SK-N-SH (cell line): ENCODE data around the gene TUBA8. TPM values are rescaled to one million over a fixed set of nuclear protein-coding genes. Genes with fewer than 3 reads are reported as not detected.

Experiments used
- CTCF ChIA-PET: fragments of 300-600, 350-600 bp; formaldehyde crosslinking; extraction: SDS; loops from one replicate; lab custom pipeline; 2021; lab: Yijun Ruan, JAX
- POLR2A ChIA-PET: fragments of 350-600 bp; sonication (Branson Sonifier 250); formaldehyde crosslinking; extraction: SDS; loops from one replicate; lab custom pipeline; 2020; ENCODE audit warnings: antibody characterized with exemption, inconsistent platforms; lab: Yijun Ruan, JAX
- DNase-seq: peaks from one replicate; pipeline ENCODE4 v3.0.0; 2012
- H2AFZ ChIP-seq: fragments of 200-600 bp; sonication (generic); 2 replicates; pipeline ENCODE4 v1.8.1; 2016; ENCODE audit warnings: antibody characterized with exemption, mild to moderate bottlenecking, low read depth
- H3F3A ChIP-seq: fragments of 200-600 bp; sonication (generic); replicated peaks from 2 replicates; pipeline ENCODE3; 2016; ENCODE audit warnings: antibody characterized with exemption, mild to moderate bottlenecking; ENCODE audit not compliant: insufficient read depth
- H3K27ac ChIP-seq, 2 experiments: fragments of 200-500 bp in 1 of 2; fragments of 200-600 bp in 1 of 2; sonication (Bioruptor generic) in 1 of 2; sonication (generic), shearing (Covaris generic) in 1 of 2; 2 replicates each; pipeline versions ENCODE4 v1.5.1 to v1.6.1; 2014 to 2016; ENCODE audit warnings: low read depth in 2 of 2, inconsistent platforms in 1 of 2, low read length in 1 of 2, mild to moderate bottlenecking in 1 of 2, mixed read lengths in 1 of 2
- H3K27me3 ChIP-seq: fragments of 200-600 bp; sonication (generic), shearing (Covaris generic); 2 replicates; pipeline ENCODE4 v1.6.1; 2016; ENCODE audit warnings: mixed run types; ENCODE audit not compliant: insufficient read depth
- H3K36me3 ChIP-seq, 2 experiments: fragments of 200-500 bp in 1 of 2; fragments of 200-600 bp in 1 of 2; sonication (Bioruptor generic) in 1 of 2; sonication (generic) in 1 of 2; replicated peaks in 1 of 2; 2 replicates each; pipeline versions ENCODE3 to v1.5.1; 2014 to 2016; ENCODE audit warnings: low read length in 1 of 2, mild to moderate bottlenecking in 1 of 2; ENCODE audit not compliant: insufficient read depth in 2 of 2, control insufficient read depth in 1 of 2
- H3K4me1 ChIP-seq, 2 experiments: fragments of 200-500 bp in 1 of 2; fragments of 200-600 bp in 1 of 2; sonication (Bioruptor generic) in 1 of 2; sonication (generic), shearing (Covaris generic) in 1 of 2; 2 replicates each; pipeline versions ENCODE4 v1.5.1 to v1.6.1; 2014 to 2016; ENCODE audit warnings: low read depth in 1 of 2, low read length in 1 of 2, mixed run types in 1 of 2; ENCODE audit not compliant: insufficient read depth in 2 of 2, control insufficient read depth in 1 of 2
- H3K4me2 ChIP-seq: fragments of 200-600 bp; sonication (generic), shearing (Covaris generic); 2 replicates; pipeline ENCODE4 v1.6.1; 2017; ENCODE audit warnings: mixed run types
- H3K4me3 ChIP-seq, 2 experiments: fragments of 200-500 bp in 1 of 2; fragments of 200-600 bp in 1 of 2; sonication (Bioruptor generic) in 1 of 2; sonication (generic), shearing (Covaris generic) in 1 of 2; 2 replicates each; pipeline versions ENCODE4 v1.5.1 to v1.8.1; 2014 to 2016; ENCODE audit warnings: low read depth in 2 of 2, inconsistent platforms in 1 of 2, low read length in 1 of 2, mild to moderate bottlenecking in 1 of 2, mixed read lengths in 1 of 2, moderate library complexity in 1 of 2
- H3K79me2 ChIP-seq: fragments of 200-600 bp; sonication (generic); 2 replicates; pipeline ENCODE4 v1.8.1; 2017; ENCODE audit warnings: mild to moderate bottlenecking; ENCODE audit not compliant: insufficient read depth
- H3K9ac ChIP-seq: fragments of 200-600 bp; sonication (generic); 2 replicates; pipeline ENCODE4 v1.6.1; 2017; ENCODE audit warnings: mixed run types
- H3K9me2 ChIP-seq: fragments of 200-600 bp; sonication (generic); 2 replicates; pipeline ENCODE4 v1.6.1; 2017; ENCODE audit warnings: mixed run types
- H3K9me3 ChIP-seq: fragments of 200-600 bp; sonication (generic); 2 replicates; pipeline ENCODE4 v1.6.1; 2017; ENCODE audit warnings: mixed run types, mild to moderate bottlenecking, moderate library complexity
- H4K20me1 ChIP-seq: fragments of 200-600 bp; sonication (generic); 2 replicates; pipeline ENCODE4 v1.6.1; 2017; ENCODE audit warnings: mild to moderate bottlenecking, mixed run types; ENCODE audit not compliant: insufficient read depth
- CHD2 ChIP-seq: fragments of 150-350 bp; IDR thresholded peaks from 2 replicates; pipeline ENCODE4 v1.6.1; 2018; ENCODE audit warnings: low read length; ENCODE audit not compliant: partially characterized antibody
- ELF1 ChIP-seq: IDR thresholded peaks from 2 replicates; pipeline ENCODE4 v1.4.0; 2012
- GABPA ChIP-seq: IDR thresholded peaks from 2 replicates; pipeline ENCODE4 v1.4.0; 2012; ENCODE audit warnings: low read depth, mild to moderate bottlenecking
- GATA2 ChIP-seq: sonication (generic); formaldehyde crosslinking; IDR thresholded peaks from 2 replicates; pipeline ENCODE4 v1.5.0; 2020; ENCODE audit warnings: mild to moderate bottlenecking, missing genetic modification reagents
- MEF2A ChIP-seq: IDR thresholded peaks from 2 replicates; pipeline ENCODE4 v1.4.0; 2012; ENCODE audit warnings: low read depth, borderline replicate concordance
- NFIC ChIP-seq: IDR thresholded peaks from 2 replicates; pipeline ENCODE4 v1.4.0; 2012; ENCODE audit warnings: borderline replicate concordance
- NRF1 ChIP-seq: IDR thresholded peaks from 2 replicates; pipeline ENCODE4 v1.6.1; 2012; ENCODE audit warnings: low read depth, mild to moderate bottlenecking, low read length
- POLR2AphosphoS5 ChIP-seq: IDR thresholded peaks from 2 replicates; pipeline ENCODE4 v1.6.1; 2012; ENCODE audit warnings: low read depth, low read length
- RAD21 ChIP-seq: IDR thresholded peaks from 2 replicates; pipeline ENCODE4 v1.6.1; 2012; ENCODE audit warnings: mild to moderate bottlenecking, low read length
- RCOR1 ChIP-seq: fragments of 150-350 bp; IDR thresholded peaks from 2 replicates; pipeline ENCODE4 v1.6.1; 2017; ENCODE audit warnings: antibody characterized with exemption, low read length
- RFX5 ChIP-seq: IDR thresholded peaks from 2 replicates; pipeline ENCODE4 v1.6.1; 2012; ENCODE audit warnings: mild to moderate bottlenecking, improper control_type of control experiment, low read length
- TAF1 ChIP-seq: IDR thresholded peaks from 2 replicates; pipeline ENCODE4 v1.6.1; 2012; ENCODE audit warnings: low read depth, mild to moderate bottlenecking, low read length, moderate library complexity, borderline replicate concordance
- WGBS: methylation state at CpG from one replicate; pipeline ENCODE4 v1.1.6; 2017; ENCODE audit warnings: low lambda C conversion rate; 5-methylcytosine and 5-hydroxymethylcytosine counted together
- polyA plus RNA-seq, 3 experiments: library from polyadenylated mRNA; depleted of rRNA; stranded (reverse); fragments of >200 nt; gene quantifications; 2 replicates each; pipeline ENCODE4 v1.2.3, GENCODE V29; 2012
- TF ChIP-seq, protein P1 (sequence below): fragments of 150-350 bp; IDR thresholded peaks from 2 replicates; pipeline ENCODE4 v1.6.1; 2017; ENCODE audit warnings: antibody characterized with exemption, low read length, low read depth, borderline replicate concordance
- TF ChIP-seq, protein P2 (sequence below): fragments of 200-600 bp; sonication (generic); IDR thresholded peaks from 2 replicates; pipeline ENCODE4 v1.6.1; 2017; ENCODE audit warnings: antibody characterized with exemption, mild to moderate bottlenecking, moderate library complexity
- TF ChIP-seq, protein P3 (sequence below): IDR thresholded peaks from 2 replicates; pipeline ENCODE4 v1.4.0; 2012; ENCODE audit warnings: low read depth
- TF ChIP-seq, protein P4 (sequence below): IDR thresholded peaks from 2 replicates; pipeline ENCODE4; 2012
- TF ChIP-seq, protein P5 (sequence below): IDR thresholded peaks from 2 replicates; pipeline ENCODE4 v1.4.0; 2012; ENCODE audit warnings: low read depth, borderline replicate concordance
- TF ChIP-seq, protein P6 (sequence below): IDR thresholded peaks from 2 replicates; pipeline ENCODE4 v1.4.0; 2012; ENCODE audit warnings: low read depth, borderline replicate concordance

The TUBA8 gene
- polyA plus RNA-seq, 1 of the 3 experiments (the other 2 are of a cell fraction), result 1.7 TPM

- WGBS, result 85% methylated on average over 15 of the region's 15 CpGs
- CTCF ChIA-PET, result no interaction called here
Measured at GRCh38 chr22:18114976-18115652, 4.5 kb downstream of the TUBA8 start.

GRCh38 chr22:18115906-18116371, 5.3 kb downstream of the TUBA8 start:
- Histone ChIP-seq H3K27ac (no peak overlapping the region), H3K9me3 (no peaks in the 10 kb centered on the region), H3K9ac (no peak overlapping the region), H4K20me1 (no peaks in the 10 kb centered on the region), H3K4me3 (no peak overlapping the region), H3K36me3 (no peaks in the 10 kb centered on the region), H3K9me2 (no peaks in the 10 kb centered on the region), H3K27me3 (no peaks in the 10 kb centered on the region), H3K79me2 (no peaks in the 10 kb centered on the region), H2AFZ (no peak overlapping the region), H3K4me1 (peaks cover 0 to 5% of the 10 kb centered on the region in 2 experiments; a peak in 1 of 4 replicates), H3F3A (no peaks in the 10 kb centered on the region), H3K4me2 (no peak overlapping the region)
- TF ChIP-seq NRF1, result no peak
- TF ChIP-seq, protein P1, sequence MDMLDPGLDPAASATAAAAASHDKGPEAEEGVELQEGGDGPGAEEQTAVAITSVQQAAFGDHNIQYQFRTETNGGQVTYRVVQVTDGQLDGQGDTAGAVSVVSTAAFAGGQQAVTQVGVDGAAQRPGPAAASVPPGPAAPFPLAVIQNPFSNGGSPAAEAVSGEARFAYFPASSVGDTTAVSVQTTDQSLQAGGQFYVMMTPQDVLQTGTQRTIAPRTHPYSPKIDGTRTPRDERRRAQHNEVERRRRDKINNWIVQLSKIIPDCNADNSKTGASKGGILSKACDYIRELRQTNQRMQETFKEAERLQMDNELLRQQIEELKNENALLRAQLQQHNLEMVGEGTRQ, result no peak
- no peak for TF ChIP-seq TAF1
- TF ChIP-seq, protein P2, sequence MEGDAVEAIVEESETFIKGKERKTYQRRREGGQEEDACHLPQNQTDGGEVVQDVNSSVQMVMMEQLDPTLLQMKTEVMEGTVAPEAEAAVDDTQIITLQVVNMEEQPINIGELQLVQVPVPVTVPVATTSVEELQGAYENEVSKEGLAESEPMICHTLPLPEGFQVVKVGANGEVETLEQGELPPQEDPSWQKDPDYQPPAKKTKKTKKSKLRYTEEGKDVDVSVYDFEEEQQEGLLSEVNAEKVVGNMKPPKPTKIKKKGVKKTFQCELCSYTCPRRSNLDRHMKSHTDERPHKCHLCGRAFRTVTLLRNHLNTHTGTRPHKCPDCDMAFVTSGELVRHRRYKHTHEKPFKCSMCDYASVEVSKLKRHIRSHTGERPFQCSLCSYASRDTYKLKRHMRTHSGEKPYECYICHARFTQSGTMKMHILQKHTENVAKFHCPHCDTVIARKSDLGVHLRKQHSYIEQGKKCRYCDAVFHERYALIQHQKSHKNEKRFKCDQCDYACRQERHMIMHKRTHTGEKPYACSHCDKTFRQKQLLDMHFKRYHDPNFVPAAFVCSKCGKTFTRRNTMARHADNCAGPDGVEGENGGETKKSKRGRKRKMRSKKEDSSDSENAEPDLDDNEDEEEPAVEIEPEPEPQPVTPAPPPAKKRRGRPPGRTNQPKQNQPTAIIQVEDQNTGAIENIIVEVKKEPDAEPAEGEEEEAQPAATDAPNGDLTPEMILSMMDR, result no peak
- no peak for TF ChIP-seq CHD2
- TF ChIP-seq, protein P3, sequence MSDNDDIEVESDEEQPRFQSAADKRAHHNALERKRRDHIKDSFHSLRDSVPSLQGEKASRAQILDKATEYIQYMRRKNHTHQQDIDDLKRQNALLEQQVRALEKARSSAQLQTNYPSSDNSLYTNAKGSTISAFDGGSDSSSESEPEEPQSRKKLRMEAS, result no peak
- TF ChIP-seq RCOR1, result no peak
- ChIA-PET POLR2A (no interaction called here), CTCF (no interaction called here)
- no peak for DNase-seq
- 93% methylated on average over 3 of the region's 8 CpGs for WGBS

More at GRCh38 chr22:18114976-18115652, 4.5 kb downstream of the TUBA8 start:
- no peak for TF ChIP-seq GATA2 (CRISPR knock-in tag)
- TF ChIP-seq MEF2A, result no peak
- no peak for TF ChIP-seq NFIC
- TF ChIP-seq POLR2AphosphoS5, result no peak
- TF ChIP-seq, protein P4, sequence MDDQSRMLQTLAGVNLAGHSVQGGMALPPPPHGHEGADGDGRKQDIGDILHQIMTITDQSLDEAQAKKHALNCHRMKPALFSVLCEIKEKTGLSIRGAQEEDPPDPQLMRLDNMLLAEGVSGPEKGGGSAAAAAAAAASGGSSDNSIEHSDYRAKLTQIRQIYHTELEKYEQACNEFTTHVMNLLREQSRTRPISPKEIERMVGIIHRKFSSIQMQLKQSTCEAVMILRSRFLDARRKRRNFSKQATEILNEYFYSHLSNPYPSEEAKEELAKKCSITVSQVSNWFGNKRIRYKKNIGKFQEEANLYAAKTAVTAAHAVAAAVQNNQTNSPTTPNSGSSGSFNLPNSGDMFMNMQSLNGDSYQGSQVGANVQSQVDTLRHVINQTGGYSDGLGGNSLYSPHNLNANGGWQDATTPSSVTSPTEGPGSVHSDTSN, result no peak
- no peak for TF ChIP-seq RFX5
- TF ChIP-seq RAD21, result no peak
- TF ChIP-seq, protein P5, sequence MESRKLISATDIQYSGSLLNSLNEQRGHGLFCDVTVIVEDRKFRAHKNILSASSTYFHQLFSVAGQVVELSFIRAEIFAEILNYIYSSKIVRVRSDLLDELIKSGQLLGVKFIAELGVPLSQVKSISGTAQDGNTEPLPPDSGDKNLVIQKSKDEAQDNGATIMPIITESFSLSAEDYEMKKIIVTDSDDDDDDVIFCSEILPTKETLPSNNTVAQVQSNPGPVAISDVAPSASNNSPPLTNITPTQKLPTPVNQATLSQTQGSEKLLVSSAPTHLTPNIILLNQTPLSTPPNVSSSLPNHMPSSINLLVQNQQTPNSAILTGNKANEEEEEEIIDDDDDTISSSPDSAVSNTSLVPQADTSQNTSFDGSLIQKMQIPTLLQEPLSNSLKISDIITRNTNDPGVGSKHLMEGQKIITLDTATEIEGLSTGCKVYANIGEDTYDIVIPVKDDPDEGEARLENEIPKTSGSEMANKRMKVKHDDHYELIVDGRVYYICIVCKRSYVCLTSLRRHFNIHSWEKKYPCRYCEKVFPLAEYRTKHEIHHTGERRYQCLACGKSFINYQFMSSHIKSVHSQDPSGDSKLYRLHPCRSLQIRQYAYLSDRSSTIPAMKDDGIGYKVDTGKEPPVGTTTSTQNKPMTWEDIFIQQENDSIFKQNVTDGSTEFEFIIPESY, result no peak
- no peak for TF ChIP-seq ELF1
- TF ChIP-seq, protein P3, result no peak
- TF ChIP-seq, protein P6, sequence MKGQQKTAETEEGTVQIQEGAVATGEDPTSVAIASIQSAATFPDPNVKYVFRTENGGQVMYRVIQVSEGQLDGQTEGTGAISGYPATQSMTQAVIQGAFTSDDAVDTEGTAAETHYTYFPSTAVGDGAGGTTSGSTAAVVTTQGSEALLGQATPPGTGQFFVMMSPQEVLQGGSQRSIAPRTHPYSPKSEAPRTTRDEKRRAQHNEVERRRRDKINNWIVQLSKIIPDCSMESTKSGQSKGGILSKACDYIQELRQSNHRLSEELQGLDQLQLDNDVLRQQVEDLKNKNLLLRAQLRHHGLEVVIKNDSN, result no peak
- no peak for TF ChIP-seq GABPA
- Histone ChIP-seq H3K79me2 (no peaks in the 10 kb centered on the region), H3F3A (no peaks in the 10 kb centered on the region), H4K20me1 (no peaks in the 10 kb centered on the region), H3K9me2 (no peaks in the 10 kb centered on the region), H3K9me3 (no peaks in the 10 kb centered on the region), H3K4me1 (peaks cover 0 to 12% of the 10 kb centered on the region in 2 experiments; a peak in 1 of 4 replicates), H3K4me3 (no peak overlapping the region), H3K4me2 (no peak overlapping the region), H2AFZ (no peak overlapping the region), H3K36me3 (no peaks in the 10 kb centered on the region), H3K27ac (no peak overlapping the region), H3K27me3 (no peaks in the 10 kb centered on the region), H3K9ac (no peak overlapping the region)
- DNase-seq, result no peak
- POLR2A ChIA-PET, result no interaction called here
